Calu3 (cell line): ENCODE measurements around the gene S1PR4. TPM values are rescaled to one million over a fixed set of nuclear protein-coding genes. Genes with fewer than 3 reads are reported as not detected.
"Not testable (repeated sequence)": the region's sequence is repeated elsewhere in the genome, so short reads cannot be mapped to it uniquely, and the experiment has no call there.

Source experiments
- BruUV-seq: library from RNA; stranded (reverse); fragments of 400-500 nt; replicated peaks from 2 replicates; lab custom pipeline; 2021; lab: Mats Ljungman, UMichigan
- CTCF ChIA-PET: fragments of 300-600 bp; sonication (Branson Sonifier 250); formaldehyde crosslinking; loops from one replicate; lab custom pipeline; 2022; ENCODE audit warnings: antibody characterized with exemption; lab: Charles Lee
- DNase-seq: peaks from one replicate; pipeline ENCODE4 v3.0.0; 2022
- H3K27ac Mint-ChIP-seq: one replicate; pipeline ENCODE4 v1.8.0; 2022; ENCODE audit warnings: mixed read lengths; ENCODE audit not compliant: unreplicated experiment
- H3K27me3 Mint-ChIP-seq: one replicate; pipeline ENCODE4 v1.8.0; 2022; ENCODE audit warnings: mixed read lengths; ENCODE audit not compliant: unreplicated experiment
- H3K36me3 Mint-ChIP-seq: one replicate; pipeline ENCODE4 v1.8.0; 2022; ENCODE audit warnings: mild to moderate bottlenecking, moderate library complexity, mixed read lengths; ENCODE audit not compliant: insufficient read depth, unreplicated experiment
- H3K4me1 Mint-ChIP-seq: one replicate; pipeline ENCODE4 v1.8.0; 2022; ENCODE audit warnings: mild to moderate bottlenecking, low read depth, mixed read lengths; ENCODE audit not compliant: unreplicated experiment
- H3K4me3 Mint-ChIP-seq: one replicate; pipeline ENCODE4 v1.8.0; 2022; ENCODE audit warnings: mild to moderate bottlenecking, low read depth, moderate library complexity, mixed read lengths; ENCODE audit not compliant: unreplicated experiment
- H3K9me3 Mint-ChIP-seq: one replicate; pipeline ENCODE4 v1.8.0; 2022; ENCODE audit warnings: low read depth, mixed read lengths; ENCODE audit not compliant: unreplicated experiment
- intact Hi-C: fragments of 100-400 bp; cut with micrococcal nuclease; formaldehyde crosslinking; loops from one replicate; pipeline ENCODE4 v1.10.0; 2022; ENCODE audit not compliant: unreplicated experiment
- total RNA-seq: library from RNA; stranded (reverse); gene quantifications from 2 replicates; pipeline ENCODE4 v1.2.3, GENCODE V29; 2022
- TF ChIP-seq, protein P1 (sequence below): fragments of 200-600 bp; IDR thresholded peaks from one replicate; pipeline ENCODE4 v1.8.0; 2022; ENCODE audit warnings: antibody characterized with exemption; ENCODE audit not compliant: unreplicated experiment

The S1PR4 gene
- total RNA-seq, 1 experiment from 2014 or later, result not detected

GRCh38 chr19:3189702-3190469 is 11.3 kb downstream of the S1PR4 start:
- DNase-seq, result no peak
- Mint-ChIP-seq H3K4me1 (peaks cover 17% of the 10 kb centered on the region), H3K4me3 (no peak overlapping the region), H3K27me3 (no peaks in the 10 kb centered on the region), H3K9me3 (no peaks in the 10 kb centered on the region), H3K27ac (no peak overlapping the region), H3K36me3 (peaks cover 21% of the 10 kb centered on the region)
- CTCF ChIA-PET, result no interaction called here
- TF ChIP-seq, protein P1, sequence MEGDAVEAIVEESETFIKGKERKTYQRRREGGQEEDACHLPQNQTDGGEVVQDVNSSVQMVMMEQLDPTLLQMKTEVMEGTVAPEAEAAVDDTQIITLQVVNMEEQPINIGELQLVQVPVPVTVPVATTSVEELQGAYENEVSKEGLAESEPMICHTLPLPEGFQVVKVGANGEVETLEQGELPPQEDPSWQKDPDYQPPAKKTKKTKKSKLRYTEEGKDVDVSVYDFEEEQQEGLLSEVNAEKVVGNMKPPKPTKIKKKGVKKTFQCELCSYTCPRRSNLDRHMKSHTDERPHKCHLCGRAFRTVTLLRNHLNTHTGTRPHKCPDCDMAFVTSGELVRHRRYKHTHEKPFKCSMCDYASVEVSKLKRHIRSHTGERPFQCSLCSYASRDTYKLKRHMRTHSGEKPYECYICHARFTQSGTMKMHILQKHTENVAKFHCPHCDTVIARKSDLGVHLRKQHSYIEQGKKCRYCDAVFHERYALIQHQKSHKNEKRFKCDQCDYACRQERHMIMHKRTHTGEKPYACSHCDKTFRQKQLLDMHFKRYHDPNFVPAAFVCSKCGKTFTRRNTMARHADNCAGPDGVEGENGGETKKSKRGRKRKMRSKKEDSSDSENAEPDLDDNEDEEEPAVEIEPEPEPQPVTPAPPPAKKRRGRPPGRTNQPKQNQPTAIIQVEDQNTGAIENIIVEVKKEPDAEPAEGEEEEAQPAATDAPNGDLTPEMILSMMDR, result no peak
- intact Hi-C loops, result no loop called here
- no TSS peak for BruUV-seq

GRCh38 chr19:3190470-3190770 is 11.9 kb downstream of the S1PR4 start:
- Mint-ChIP-seq H3K9me3 (no peaks in the 10 kb centered on the region), H3K27ac (no peak overlapping the region), H3K4me1 (peaks cover 17% of the 10 kb centered on the region), H3K27me3 (no peaks in the 10 kb centered on the region), H3K36me3 (peaks cover 17% of the 10 kb centered on the region), H3K4me3 (no peak overlapping the region)
- no peak for DNase-seq
- BruUV-seq, result no TSS peak
- intact Hi-C loops, result no loop called here
- TF ChIP-seq, protein P1, result no peak
- CTCF ChIA-PET, result no interaction called here

DNA sequence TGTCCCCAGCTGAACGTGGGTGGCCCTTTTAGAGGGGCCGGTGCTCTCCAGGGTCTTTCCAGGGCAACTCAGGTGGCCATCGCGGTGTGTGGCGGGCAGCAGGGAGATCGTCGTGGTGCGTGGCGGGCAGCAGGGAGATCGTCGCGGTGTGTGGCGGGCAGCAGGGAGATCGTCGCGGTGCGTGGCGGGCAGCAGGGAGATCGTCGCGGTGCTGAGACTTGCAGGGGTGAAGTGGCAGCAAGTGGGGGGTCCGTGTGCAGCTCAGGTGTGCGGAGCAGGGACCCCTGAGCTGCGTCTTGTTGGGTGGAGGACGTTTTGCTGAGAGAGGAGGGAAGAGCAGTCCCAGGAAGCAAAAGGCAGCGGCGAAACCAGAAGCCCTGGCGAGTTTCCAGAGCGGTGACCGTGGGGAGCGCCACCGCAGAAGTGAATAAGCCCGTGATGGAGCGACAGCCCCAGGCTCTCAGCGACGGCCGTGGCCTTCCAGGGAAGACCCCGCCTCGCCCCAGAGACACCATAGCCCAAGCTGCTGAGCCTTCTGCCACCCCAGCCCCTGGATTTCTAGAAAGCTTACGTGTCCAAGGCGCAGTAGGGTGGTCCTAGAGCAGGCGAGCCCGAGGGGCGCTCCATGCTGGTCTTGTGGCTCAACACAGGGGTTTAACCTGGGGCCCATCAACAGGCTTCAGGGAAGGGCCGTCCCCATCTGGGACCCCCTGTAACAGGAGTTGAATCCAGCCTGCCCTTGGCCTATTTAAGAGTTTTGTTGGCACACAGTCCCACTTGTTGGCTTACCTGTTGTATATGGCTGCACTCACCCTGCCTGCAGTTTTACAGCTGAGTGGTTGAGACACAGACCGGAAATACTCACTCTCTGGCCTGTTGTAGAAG is 12.6 kb downstream of the S1PR4 start:
- Mint-ChIP-seq H3K4me3 (no peak overlapping the region), H3K4me1 (peaks cover 17% of the 10 kb centered on the region), H3K36me3 (peaks cover 12% of the 10 kb centered on the region), H3K27me3 (no peaks in the 10 kb centered on the region), H3K27ac (no peak overlapping the region), H3K9me3 (no peaks in the 10 kb centered on the region)
- BruUV-seq, result no TSS peak
- no peak for DNase-seq
- TF ChIP-seq, protein P1, result no peak
- intact Hi-C loops, result no loop called here
- CTCF ChIA-PET, result no interaction called here

- H3K27ac Mint-ChIP-seq, H3K27me3 Mint-ChIP-seq, CTCF ChIA-PET, intact Hi-C loops, H3K4me3 Mint-ChIP-seq, H3K36me3 Mint-ChIP-seq, H3K9me3 Mint-ChIP-seq, BruUV-seq, DNase-seq: not testable (repeated sequence)
- peaks cover 15% of the 10 kb centered on the region for H3K4me1 Mint-ChIP-seq
Measured at GRCh38 chr19:3191806-3192104, 13.2 kb downstream of the S1PR4 start.
